ENCODE data around the gene MAGEA2.
"Not testable (repeated sequence)": the region's sequence is repeated elsewhere in the genome, so short reads cannot be mapped to it uniquely, and the experiment has no call there.

The MAGEA2 gene

GRCh38 chrX:152735860-152736511, 17.7 kb downstream of the MAGEA2 start:
- H3K27me3 ChIP-seq (ENCODE audit: insufficient read depth, low read length) = no peaks in the 10 kb centered on the region
- H3K9me3 ChIP-seq (ENCODE audit: insufficient read depth, low read depth, low read length) = no peaks in the 10 kb centered on the region
- H3K36me3 ChIP-seq (ENCODE audit: insufficient read depth, low read depth, low read length) = no peaks in the 10 kb centered on the region
- no peak overlapping the region for H3K4me3 ChIP-seq (ENCODE audit: low read length)
- H3K27ac ChIP-seq (ENCODE audit: low read length) = no peak overlapping the region
- H3K9ac ChIP-seq (ENCODE audit: low read depth, low read length) = no peak overlapping the region
- no peaks in the 10 kb centered on the region for H3K4me1 ChIP-seq (ENCODE audit: insufficient read depth, low read length)

- Histone ChIP-seq H3K9ac (ENCODE audit: low read depth, low read length) (no peak overlapping the region), H3K4me3 (ENCODE audit: low read length) (no peak overlapping the region), H3K36me3 (ENCODE audit: insufficient read depth, low read depth, low read length) (no peaks in the 10 kb centered on the region), H3K9me3 (ENCODE audit: insufficient read depth, low read depth, low read length) (no peaks in the 10 kb centered on the region), H3K4me1 (ENCODE audit: insufficient read depth, low read length) (no peaks in the 10 kb centered on the region), H3K27me3 (ENCODE audit: insufficient read depth, low read length) (no peaks in the 10 kb centered on the region), H3K27ac (ENCODE audit: low read length) (no peak overlapping the region)
Observed at GRCh38 chrX:152735101-152735500, 18.5 kb downstream of the MAGEA2 start.

GRCh38 chrX:152734143-152734858, 19.3 kb downstream of the MAGEA2 start:
- not testable (repeated sequence) for H3K4me3 ChIP-seq (ENCODE audit: low read length); H3K9me3 ChIP-seq (ENCODE audit: insufficient read depth, low read depth, low read length); H3K4me1 ChIP-seq (ENCODE audit: insufficient read depth, low read length); H3K36me3 ChIP-seq (ENCODE audit: insufficient read depth, low read depth, low read length); H3K27me3 ChIP-seq (ENCODE audit: insufficient read depth, low read length); H3K9ac ChIP-seq (ENCODE audit: low read depth, low read length); H3K27ac ChIP-seq (ENCODE audit: low read length)

- H3K27ac ChIP-seq (ENCODE audit: low read length) = no peak within 1 kb of the TSS
Observed at GRCh38 chrX:152733261-152733975, 20.2 kb downstream of the MAGEA2 start, which contains the start of the genes CSAG1 and MAGEA12. CSAG1 (minus strand) TSS chrX:152733721; CDS start chrX:152732460, 1,261 bp downstream. MAGEA12 (plus strand) TSS chrX:152733757; CDS start chrX:152736162, 2,405 bp downstream.

GRCh38 chrX:152725409-152725808, 28.2 kb downstream of the MAGEA2 start:
- no peaks in the 10 kb centered on the region for H3K36me3 ChIP-seq (ENCODE audit: insufficient read depth, low read depth, low read length)
- no peaks in the 10 kb centered on the region for H3K4me1 ChIP-seq (ENCODE audit: insufficient read depth, low read length)
- no peaks in the 10 kb centered on the region for H3K9me3 ChIP-seq (ENCODE audit: insufficient read depth, low read depth, low read length)
- no peak overlapping the region for H3K9ac ChIP-seq (ENCODE audit: low read depth, low read length)
- no peak overlapping the region for H3K27ac ChIP-seq (ENCODE audit: low read length)
- no peak overlapping the region for H3K4me3 ChIP-seq (ENCODE audit: low read length)
- H3K27me3 ChIP-seq (ENCODE audit: insufficient read depth, low read length) = no peaks in the 10 kb centered on the region

More at GRCh38 chrX:152733261-152733975, 20.2 kb downstream of the MAGEA2 start, which contains the start of the genes CSAG1 and MAGEA12:
- H3K27me3 ChIP-seq (ENCODE audit: insufficient read depth, low read length) = no peaks in the 10 kb centered on the region
- no peaks in the 10 kb centered on the region for H3K9me3 ChIP-seq (ENCODE audit: insufficient read depth, low read depth, low read length)
- H3K9ac ChIP-seq (ENCODE audit: low read depth, low read length) = no peak within 1 kb of the TSS
- H3K4me3 ChIP-seq (ENCODE audit: low read length) = no peak within 1 kb of the TSS
- no peaks in the 10 kb centered on the region for H3K36me3 ChIP-seq (ENCODE audit: insufficient read depth, low read depth, low read length)
- no peaks in the 10 kb centered on the region for H3K4me1 ChIP-seq (ENCODE audit: insufficient read depth, low read length)

- H3K27me3 ChIP-seq (ENCODE audit: insufficient read depth, low read length); H3K36me3 ChIP-seq (ENCODE audit: insufficient read depth, low read depth, low read length); H3K4me1 ChIP-seq (ENCODE audit: insufficient read depth, low read length); H3K9ac ChIP-seq (ENCODE audit: low read depth, low read length); H3K27ac ChIP-seq (ENCODE audit: low read length); H3K4me3 ChIP-seq (ENCODE audit: low read length); H3K9me3 ChIP-seq (ENCODE audit: insufficient read depth, low read depth, low read length): not testable (repeated sequence)
Observed at GRCh38 chrX:152713815-152714787, 39.5 kb downstream of the MAGEA2 start, which contains the start of gene MAGEA2B. MAGEA2B (plus strand) TSS chrX:152714628; CDS start chrX:152717107, 2,479 bp downstream.

- not testable (repeated sequence) for H3K27ac ChIP-seq (ENCODE audit: low read length); H3K9ac ChIP-seq (ENCODE audit: low read depth, low read length); H3K36me3 ChIP-seq (ENCODE audit: insufficient read depth, low read depth, low read length); H3K27me3 ChIP-seq (ENCODE audit: insufficient read depth, low read length); H3K4me1 ChIP-seq (ENCODE audit: insufficient read depth, low read length); H3K4me3 ChIP-seq (ENCODE audit: low read length); H3K9me3 ChIP-seq (ENCODE audit: insufficient read depth, low read depth, low read length)
Observed at GRCh38 chrX:152713195-152713594, 40.4 kb downstream of the MAGEA2 start.

- not testable (repeated sequence) for H3K27me3 ChIP-seq (ENCODE audit: insufficient read depth, low read length); H3K4me3 ChIP-seq (ENCODE audit: low read length); H3K27ac ChIP-seq (ENCODE audit: low read length); H3K4me1 ChIP-seq (ENCODE audit: insufficient read depth, low read length); H3K36me3 ChIP-seq (ENCODE audit: insufficient read depth, low read depth, low read length); H3K9ac ChIP-seq (ENCODE audit: low read depth, low read length); H3K9me3 ChIP-seq (ENCODE audit: insufficient read depth, low read depth, low read length)
Observed at GRCh38 chrX:152709173-152709572, 44.5 kb downstream of the MAGEA2 start, which contains the start of gene CSAG2. CSAG2 (minus strand) TSS chrX:152709273; CDS start chrX:152709112, 161 bp downstream.

- H3K4me1 ChIP-seq (ENCODE audit: insufficient read depth, low read length); H3K27ac ChIP-seq (ENCODE audit: low read length); H3K9ac ChIP-seq (ENCODE audit: low read depth, low read length); H3K36me3 ChIP-seq (ENCODE audit: insufficient read depth, low read depth, low read length); H3K9me3 ChIP-seq (ENCODE audit: insufficient read depth, low read depth, low read length); H3K4me3 ChIP-seq (ENCODE audit: low read length); H3K27me3 ChIP-seq (ENCODE audit: insufficient read depth, low read length): not testable (repeated sequence)
Observed at GRCh38 chrX:152706500-152706899, 47.1 kb downstream of the MAGEA2 start.

- H3K9me3 ChIP-seq (ENCODE audit: insufficient read depth, low read depth, low read length); H3K9ac ChIP-seq (ENCODE audit: low read depth, low read length); H3K27me3 ChIP-seq (ENCODE audit: insufficient read depth, low read length); H3K36me3 ChIP-seq (ENCODE audit: insufficient read depth, low read depth, low read length); H3K27ac ChIP-seq (ENCODE audit: low read length); H3K4me1 ChIP-seq (ENCODE audit: insufficient read depth, low read length); H3K4me3 ChIP-seq (ENCODE audit: low read length): not testable (repeated sequence)
Observed at GRCh38 chrX:152700390-152700789, 53.3 kb downstream of the MAGEA2 start.
